NCI-H526 treated with DMSO at 0.1 percent for 48 hours (cell line): ENCODE data around the gene NOL12.
A peak's percentile ranks its signal among the peaks of the same experiment; 100 is the strongest.
"Not testable (repeated sequence)": the region's sequence is repeated elsewhere in the genome, so short reads cannot be mapped to it uniquely, and the experiment has no call there.

ENCODE experiments used
- DNase-seq: peaks from one replicate; lab custom pipeline; 2025; lab: John Stamatoyannopoulos, UW

The NOL12 gene

DNA sequence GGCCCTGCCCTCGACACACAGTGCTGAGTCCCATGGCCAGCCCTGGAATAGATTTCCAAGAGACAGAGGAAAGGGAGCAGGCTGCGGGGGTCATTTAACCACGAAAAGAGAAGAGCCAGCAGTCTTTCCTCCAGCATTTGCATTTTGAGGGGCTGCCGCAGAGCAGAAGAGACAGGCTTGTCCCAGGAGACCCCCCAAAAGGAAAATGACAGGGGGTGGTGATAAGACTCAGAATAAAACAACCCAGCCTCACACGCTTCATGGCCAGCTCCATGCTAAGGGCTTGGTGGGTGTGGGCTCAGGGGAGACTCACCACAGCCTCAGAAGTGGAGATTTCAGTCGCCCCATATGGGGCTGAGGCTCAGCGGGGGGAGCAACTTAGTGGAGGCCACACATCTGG is 27.6 kb downstream of the NOL12 start:
- no peak for DNase-seq

DNA sequence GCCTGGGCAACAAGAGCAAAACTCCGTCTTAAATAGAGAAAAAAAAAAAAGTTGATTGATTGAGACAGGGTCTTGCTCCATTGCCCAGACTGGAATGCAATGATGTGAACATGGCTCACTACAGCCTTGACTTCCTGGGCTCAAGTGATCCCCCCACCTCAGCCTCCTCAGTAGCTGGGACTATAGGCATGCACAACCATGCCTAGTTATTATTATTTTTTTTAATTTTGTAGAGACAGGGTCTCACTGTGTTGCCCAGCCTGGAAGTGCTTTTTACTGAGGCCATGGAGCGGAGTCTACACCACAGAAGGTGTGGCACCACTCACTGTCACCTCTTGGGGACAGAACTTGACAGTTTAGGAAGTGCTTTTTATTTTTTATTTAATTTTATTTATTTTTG is 28.5 kb downstream of the NOL12 start:
- DNase-seq = no peak

DNA sequence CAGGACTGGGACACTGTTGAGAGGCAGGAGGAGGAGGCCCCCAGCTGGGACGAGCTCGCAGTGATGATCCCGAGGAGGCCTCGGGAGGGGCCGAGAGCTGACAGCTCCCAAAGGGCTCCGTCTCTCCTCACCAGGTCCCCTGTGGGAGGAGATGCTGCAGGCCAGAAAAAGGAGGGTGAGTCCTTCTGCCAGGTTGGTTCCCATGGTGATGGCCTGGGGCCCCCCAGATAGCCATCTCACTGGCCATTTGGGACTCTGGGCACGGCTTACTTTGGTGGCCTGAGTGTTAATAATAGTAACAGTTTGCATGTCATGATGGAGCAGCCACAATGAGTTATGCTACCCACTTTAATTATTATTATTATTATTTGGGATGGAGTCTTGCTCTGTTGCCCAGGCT is 29.6 kb downstream of the NOL12 start:
- no peak for DNase-seq

DNA sequence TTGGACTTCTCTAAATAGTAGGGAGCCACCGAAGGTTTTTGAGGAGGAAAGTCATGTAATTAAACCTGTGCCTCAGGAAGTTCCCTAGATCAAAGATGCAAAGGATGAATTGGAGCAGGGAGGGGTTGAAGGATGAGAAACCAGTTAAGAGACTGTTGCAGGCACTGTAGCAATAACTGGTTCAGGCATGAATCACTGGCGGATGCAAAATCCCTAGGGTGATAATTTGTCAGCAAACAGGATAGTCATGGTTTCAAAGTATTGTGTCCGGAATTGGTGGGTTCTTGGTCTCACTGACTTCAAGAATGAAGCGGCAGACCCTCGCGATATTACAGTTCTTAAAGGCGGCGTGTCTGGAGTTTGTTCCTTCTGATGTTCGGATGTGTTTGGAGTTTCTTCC is 30.6 kb downstream of the NOL12 start:
- DNase-seq = no peak

DNA sequence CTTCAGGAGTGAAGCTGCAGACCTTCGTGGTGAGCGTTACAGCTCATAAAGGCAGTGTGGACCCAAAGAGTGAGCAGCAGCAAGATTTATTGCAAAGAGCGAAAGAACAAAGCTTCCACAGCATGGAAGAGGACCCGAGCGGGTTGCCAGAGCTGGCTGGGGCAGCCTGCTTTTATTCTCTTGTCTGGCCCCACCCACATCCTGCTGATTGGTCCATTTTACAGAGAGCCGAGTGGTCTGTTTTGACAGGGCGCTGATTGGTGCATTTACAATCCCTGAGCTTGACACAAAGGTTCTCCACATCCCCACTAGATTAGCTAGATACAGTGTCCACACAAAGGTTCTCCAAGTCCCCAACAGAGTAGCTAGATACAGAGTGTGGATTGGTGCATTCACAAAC is 31.1 kb downstream of the NOL12 start:
- not testable (repeated sequence) for DNase-seq

DNA sequence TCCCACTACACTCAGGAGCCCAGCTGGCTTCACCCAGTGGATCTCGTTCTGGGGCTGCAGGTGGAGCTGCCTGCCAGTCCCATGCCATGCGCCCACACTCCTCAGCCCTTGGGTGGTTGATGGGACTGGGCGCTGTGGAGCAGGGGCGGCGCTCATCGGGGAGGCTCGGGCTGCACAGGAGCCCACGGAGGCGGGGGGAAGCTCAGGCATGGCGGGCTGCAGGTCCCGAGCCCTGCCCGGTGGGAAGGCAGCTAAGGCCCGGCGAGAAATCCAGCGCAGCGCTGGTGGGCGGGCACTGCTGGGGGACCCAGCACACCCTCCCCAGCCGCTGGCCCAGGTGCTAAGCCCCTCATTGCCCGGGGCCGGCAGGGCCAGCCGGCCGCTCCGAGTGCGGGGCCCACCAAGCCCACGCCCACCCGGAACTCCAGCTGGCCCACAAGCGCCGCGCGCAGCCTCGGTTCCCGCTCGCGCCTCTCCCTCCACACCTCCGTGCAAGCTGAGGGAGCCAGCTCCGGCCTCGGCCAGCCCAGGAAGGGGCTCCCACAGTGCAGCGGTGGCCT is 31.7 kb downstream of the NOL12 start:
- not testable (repeated sequence) for DNase-seq

DNA sequence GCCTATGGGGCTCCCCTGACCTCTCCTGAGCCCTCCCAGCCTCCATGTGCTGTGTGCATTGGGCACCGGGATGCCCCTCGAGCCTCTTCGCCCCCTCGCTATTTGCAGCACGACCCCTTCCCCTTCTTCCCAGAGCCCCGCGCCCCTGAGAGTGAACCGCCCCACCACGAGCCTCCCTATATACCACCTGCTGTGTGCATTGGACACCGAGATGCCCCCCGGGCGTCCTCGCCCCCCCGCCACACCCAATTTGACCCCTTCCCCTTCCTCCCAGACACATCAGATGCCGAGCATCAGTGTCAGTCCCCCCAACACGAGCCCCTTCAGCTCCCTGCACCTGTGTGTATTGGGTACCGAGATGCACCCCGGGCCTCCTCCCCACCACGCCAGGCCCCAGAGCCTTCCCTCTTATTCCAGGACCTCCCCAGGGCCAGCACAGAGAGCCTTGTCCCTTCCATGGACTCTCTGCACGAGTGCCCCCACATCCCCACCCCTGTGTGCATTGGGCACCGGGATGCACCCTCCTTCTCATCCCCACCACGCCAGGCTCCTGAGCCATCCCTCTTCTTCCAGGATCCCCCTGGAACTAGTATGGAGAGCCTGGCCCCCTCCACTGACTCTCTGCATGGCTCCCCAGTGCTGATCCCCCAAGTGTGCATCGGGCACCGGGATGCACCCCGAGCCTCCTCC is 39.6 kb downstream of the NOL12 start:
- no peak for DNase-seq

DNA sequence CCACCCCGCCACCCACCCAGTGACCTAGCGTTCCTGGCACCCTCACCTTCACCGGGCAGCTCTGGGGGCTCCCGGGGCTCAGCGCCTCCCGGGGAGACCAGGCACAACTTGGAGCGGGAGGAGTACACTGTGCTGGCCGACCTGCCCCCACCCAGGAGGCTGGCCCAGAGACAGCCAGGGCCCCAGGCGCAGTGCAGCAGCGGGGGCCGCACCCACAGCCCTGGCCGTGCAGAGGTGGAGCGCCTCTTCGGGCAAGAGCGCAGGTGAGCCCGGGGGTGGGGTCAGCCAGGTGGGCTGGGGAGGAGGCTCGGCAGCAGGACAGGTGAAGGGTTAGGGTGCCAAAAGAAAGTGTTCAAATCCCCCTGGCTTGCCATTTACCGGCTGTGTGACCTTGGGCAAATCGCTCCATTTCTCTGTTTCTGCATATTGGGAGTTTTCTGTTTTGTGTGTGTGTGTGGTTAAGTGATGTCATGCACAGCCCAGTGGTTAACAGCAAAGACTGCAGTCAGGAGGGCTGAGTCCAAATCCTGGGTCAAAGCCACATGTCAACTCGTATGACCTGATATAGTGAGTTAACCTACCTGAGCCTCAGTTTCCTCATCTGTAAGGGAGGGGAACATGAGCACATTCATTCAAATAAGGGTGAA is 40.2 kb downstream of the NOL12 start:
- no peak for DNase-seq

DNA sequence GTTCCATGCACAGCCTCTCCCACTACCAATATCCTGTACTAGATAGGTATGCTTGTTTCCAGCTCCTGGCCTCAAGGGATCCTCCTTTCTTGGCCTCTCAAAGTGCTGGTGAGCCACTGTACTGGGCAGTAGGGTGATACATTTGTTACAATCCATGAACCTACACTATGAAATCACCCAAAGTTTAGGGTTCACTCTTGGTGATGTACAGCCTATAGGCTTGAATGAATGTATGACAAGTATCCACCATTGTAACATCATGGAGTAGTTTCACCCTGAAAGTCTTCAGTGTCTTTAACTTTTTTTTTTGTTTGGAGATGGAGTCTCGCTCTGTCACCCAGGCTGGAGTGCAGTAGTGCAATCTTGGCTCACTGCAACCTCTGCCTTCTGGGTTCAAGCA is 42.5 kb downstream of the NOL12 start:
- DNase-seq = no peak

DNA sequence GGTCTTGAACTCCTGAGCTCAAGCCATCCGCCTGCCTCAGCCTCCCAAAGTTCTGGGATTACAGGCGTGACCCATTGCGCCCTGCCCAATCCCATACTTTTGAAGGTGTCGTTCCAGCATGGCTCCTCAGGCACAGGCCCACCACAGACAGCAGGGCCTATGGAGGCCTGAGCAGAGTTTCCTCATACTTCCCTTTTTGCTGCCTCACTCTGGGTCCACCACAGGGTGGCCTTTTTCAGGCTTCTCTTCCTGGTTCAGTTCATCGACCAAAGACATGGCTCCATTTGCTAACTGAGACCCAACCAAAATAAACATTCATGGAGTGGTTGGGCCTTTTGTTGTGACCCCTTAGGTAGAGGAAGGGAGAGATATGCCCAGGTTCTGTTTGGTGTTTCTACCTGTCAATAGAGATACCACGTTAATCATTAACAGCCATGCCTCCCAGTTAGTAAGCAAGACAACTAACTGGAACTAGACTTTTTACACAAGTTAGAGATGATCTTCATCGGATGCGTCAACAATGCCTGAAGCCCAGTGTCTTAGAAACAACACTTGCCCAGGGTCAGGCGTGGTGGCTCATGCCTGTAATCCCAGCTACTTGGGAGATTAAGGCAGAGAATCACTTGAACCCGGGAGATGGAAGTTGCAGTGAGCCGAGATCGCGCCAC is 45.8 kb downstream of the NOL12 start:
- DNase-seq = peak; percentile 18

DNA sequence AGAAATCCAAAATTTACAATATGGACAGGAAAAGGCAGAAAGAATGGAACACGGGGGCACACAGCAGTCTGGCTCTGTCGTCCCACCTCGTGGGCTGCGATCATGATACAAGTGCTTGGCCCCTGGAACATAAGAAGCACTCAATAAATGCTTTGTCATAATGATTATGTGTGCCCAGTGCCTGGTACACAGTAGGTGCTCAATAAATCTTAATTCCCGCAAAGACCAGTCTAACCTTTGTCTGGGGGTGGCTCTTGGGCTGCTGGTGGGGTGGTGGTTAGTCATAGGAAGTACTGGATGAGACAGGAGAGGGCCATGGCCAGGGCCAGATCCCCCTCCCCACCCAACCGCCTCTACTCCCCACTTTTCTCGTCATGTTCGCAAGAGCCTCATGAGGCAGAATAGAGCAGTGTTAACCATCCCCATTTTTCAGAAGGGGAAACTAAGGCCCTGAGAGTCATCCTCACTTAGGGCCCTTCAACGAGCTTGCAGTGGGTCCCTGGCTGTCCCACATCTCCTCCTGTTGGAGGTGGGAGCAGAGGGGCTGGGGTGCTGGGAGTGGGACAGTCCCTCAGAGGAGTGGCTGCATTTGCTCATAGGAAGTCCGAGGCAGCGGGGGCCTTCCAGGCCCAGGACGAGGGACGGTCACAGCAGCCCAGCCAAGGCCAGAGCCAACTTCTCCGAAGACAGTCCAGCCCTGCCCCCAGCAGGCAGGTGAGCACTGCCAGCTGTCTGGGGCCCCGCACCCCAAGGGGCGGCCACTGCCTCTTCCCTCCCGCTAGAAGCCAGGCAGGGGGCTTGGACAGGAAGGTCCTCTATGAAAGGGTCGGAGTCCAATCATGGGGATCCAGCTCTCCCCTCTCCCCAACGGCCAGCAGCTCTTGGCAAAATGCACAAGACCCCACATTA is 46.8 kb downstream of the NOL12 start:
- no peak for DNase-seq

DNA sequence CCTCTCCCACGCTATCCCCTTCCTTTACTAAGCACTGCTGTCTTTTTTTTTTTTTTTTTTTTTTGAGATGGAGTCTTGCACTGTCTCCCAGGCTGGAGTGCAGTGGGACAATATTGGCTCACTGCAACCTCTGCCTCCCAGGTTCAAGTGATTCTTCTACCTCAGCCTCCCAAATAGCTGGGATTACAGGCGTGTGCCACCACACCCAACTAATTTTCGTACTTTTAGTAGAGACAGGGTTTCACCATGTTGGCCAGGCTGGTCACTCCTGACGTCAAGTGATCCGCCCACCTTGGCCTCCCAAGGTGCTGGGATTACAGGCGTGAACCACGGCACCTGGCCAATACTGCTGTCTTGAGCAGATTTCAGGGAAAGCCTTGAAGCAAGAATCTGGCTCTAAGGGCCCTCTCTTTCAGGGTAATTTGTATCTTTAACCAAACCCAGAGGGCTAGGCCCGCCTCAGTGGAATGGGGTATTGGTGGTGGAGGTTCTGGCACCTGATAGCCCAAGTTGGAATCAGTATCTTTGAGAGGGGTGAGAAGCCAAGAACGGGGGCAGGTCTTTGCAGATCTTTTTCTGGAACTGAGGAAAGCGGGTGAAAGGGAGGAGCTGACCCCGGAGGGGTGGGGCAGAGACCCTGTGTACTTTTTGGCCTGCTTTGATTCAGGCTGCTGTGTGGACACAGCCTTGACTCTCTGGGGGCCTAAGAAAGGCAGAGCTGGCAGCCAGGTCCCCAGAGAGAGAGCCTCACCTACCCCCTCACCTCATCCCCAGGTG is 47.7 kb downstream of the NOL12 start:
- DNase-seq = no peak

DNA sequence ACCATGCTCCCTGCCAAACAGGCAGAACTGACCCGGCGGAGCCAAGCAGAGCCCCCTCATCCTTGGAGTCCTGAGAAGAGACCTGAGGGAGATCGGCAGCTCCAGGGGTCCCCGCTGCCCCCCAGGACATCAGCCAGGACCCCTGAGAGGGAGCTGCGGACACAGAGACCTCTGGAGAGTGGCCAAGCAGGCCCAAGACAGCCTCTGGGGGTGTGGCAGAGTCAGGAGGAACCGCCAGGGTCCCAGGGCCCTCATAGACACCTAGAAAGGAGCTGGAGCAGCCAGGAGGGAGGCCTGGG is 48.2 kb downstream of the NOL12 start:
- no peak for DNase-seq

DNA sequence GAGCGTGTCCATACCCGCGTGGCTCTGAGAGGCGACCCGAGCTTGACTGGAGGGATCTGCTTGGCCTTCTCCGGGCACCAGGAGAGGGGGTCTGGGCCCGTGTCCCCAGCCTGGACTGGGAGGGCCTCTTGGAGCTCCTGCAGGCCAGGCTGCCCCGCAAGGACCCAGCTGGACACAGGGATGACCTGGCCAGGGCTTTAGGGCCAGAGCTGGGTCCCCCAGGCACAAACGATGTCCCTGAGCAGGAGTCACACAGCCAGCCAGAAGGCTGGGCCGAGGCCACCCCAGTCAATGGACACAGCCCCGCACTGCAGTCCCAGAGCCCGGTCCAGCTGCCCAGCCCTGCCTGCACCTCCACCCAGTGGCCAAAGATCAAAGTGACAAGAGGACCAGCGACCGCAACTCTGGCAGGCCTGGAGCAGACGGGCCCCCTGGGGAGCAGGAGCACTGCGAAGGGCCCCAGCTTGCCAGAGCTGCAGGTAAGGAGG is 48.9 kb downstream of the NOL12 start:
- no peak for DNase-seq

DNA sequence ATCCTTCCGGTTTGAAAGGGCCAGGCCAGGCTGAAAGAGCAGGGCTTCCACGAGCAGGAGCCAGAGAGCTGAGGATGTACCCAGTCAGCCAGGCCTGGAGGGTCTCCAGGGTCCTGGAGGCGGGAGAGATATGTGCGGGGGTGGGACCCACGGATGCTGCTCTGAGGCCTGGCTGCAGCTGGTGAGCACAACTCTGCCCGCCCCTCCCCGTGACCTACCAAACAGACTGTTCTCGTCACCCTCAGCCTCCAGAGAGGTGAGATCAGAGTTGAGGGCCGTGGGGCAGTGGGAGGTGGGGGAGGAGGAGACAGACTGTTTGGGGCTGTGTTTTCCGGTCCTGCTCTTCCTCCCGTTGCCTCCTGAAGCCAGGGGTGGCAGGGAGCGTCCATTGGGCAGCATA is 52.9 kb downstream of the NOL12 start:
- no peak for DNase-seq

DNA sequence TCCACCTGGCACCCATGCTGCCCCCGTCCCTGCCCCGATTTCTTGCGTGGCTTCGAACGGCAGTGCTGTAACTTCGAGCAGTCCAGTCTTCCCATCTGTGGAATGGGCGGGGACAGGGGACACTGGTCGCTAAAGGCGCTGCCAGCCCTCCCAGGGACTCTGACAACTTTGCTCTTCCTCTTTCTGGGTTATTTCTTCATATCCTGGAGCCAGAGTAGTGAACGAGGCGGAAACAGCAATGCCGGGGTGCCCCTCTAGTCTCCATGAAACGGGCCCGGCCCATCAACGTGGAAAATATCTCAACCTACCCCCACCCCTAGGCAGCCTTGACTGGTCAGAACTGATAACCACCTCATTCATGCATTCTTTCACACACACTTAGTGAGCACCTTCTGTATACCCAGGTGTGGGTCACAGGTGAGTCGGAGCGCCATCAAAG is 53.5 kb downstream of the NOL12 start:
- no peak for DNase-seq

DNA sequence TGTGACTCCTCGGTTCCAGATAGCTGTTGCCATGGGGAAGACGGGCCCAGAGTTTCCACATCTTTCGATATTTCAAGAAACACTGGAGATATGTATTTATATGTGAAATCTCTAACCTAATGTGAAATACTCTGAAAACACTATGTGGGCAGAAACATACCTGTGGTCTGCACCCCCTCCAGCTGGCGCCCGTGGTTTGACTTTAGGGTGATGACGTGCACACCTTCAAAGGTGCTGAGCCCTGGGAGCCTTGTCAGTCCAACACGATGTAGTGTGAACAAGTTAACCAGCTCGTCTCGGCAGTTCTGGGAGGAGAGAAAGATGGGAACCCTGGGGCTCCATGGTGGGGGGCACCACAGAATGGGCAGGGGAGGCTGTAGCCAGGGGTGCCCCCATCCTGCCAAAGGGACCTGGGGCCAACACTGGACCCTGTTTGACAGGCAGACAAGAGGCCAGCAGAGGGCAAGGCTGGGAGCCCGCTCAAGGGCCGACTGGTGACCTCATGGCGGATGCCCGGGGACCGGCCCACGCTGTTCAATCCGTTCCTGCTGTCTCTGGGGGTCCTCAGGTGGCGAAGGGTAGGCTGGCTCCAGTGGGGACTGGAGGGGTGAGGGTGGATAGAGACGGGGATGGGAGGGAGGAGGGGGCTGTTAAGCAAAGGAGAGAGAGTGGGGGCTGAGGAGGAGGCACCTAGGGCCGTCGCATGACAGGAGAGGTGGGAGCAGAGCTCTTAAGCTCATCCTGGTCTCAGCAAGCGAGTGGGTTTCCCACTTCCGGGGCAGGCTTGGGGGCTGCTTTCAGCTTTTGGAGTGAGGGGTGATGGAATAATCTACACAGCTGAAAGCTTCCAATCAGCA is 54.5 kb downstream of the NOL12 start:
- DNase-seq = no peak

DNA sequence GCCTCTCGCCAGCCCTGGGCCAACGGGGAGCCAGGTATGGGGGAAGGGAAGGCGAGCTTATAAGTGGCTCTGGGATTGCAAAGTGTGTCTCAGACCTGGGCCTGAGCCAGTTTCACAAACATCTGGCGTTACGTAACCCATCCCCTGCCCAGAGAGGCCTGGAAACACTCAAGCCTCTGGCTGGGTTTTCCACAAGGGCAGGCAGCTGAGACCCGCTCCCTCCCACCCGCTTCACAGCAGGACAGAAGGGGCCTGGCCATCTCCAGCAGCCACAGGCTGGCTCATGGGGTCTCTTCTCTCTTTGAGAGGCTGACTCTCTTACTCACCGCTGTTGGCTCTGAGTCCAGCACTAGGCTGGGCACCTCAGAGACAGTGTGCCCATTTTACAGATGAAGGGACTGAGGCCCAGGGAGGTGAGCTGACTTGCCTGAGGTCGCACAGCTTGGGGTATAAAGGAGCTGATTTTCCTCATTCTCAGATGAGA is 55.2 kb downstream of the NOL12 start:
- DNase-seq = no peak

DNA sequence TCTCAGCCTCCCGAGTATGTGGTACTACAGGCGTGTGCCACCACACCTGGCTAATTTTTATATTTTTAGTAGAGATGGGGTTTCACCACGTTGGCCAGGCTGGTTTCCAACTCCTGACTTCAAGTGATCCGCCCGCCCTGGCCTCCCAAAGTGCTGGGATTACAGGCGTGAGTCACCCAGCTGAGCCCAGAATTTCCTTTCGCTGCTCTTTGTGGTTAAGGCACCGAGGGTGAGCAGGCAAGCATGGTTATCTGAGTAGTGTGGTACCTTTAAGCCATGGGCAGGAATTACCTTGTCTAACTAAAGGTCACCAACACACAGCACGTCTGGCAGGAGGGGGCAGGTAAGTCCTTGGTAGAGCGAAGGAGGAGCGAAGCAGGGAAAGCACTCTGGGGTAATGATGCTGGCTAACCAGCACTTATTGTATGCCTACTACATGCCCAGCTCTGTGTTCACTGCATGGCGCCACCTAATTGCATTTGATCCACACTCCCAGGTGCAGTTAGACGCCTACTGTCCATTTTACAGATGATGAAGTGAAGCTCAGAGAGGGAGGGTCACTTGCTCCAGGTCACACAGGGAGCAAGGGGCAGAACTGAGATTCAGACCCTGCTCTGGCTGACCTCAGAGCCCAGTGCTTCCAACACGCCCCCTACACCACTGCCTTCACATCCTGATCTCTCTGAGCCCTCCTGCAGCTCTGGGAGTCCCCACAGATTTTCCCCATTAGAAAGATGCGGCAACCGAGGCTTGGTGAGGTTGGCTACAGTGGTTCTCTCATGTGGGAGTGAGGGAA is 56.4 kb downstream of the NOL12 start:
- no peak for DNase-seq
